CD4-positive, CD25-positive, alpha-beta regulatory T cell (primary cell): ENCODE data around the gene THY1. TPM values are rescaled to one million over a fixed set of nuclear protein-coding genes. Genes with fewer than 3 reads are reported as not detected.
A peak's percentile ranks its signal among the peaks of the same experiment; 100 is the strongest.

Experiments used
- ATAC-seq, 2 donors: fragments of 150-1000 bp; cut with Tn5 transposase; one replicate each; pipeline ENCODE4 v1.10.0; 2021; ENCODE audit warnings: low read depth in 2 of 2, moderate number of reproducible peaks in 2 of 2, moderate library complexity in 1 of 2
- DNase-seq, 3 donors: peaks; one replicate each; pipeline versions ENCODE4 v3.0.0 to v3.0.0-alpha.2; 2012 to 2022; ENCODE audit warnings: mixed read lengths in 1 of 3
- H3K27ac ChIP-seq: one replicate; pipeline ENCODE4 v1.7.0; 2013; ENCODE audit warnings: mild to moderate bottlenecking, low read length; ENCODE audit not compliant: insufficient read depth, poor library complexity, severe bottlenecking
- H3K27me3 ChIP-seq: one replicate; pipeline ENCODE4 v1.7.0; 2013; ENCODE audit warnings: low read length; ENCODE audit not compliant: control insufficient read depth, insufficient read depth
- H3K36me3 ChIP-seq: one replicate; pipeline ENCODE4 v1.7.0; 2013; ENCODE audit warnings: mild to moderate bottlenecking, low read length, moderate library complexity; ENCODE audit not compliant: control insufficient read depth, insufficient read depth
- H3K4me1 ChIP-seq: 2 replicates; pipeline ENCODE4 v1.7.0; 2013; ENCODE audit warnings: mild to moderate bottlenecking, low read length; ENCODE audit not compliant: insufficient read depth, control insufficient read depth, poor library complexity, severe bottlenecking
- H3K4me3 ChIP-seq: one replicate; pipeline ENCODE4 v1.7.0; 2013; ENCODE audit warnings: low read depth, mild to moderate bottlenecking, low read length, moderate library complexity
- H3K9me3 ChIP-seq, 2 experiments: 1 replicate in 1 of 2; 2 replicates in 1 of 2; pipeline ENCODE4 v1.7.0; 2013; ENCODE audit warnings: low read length in 2 of 2, mild to moderate bottlenecking in 1 of 2, moderate library complexity in 1 of 2; ENCODE audit not compliant: control insufficient read depth in 2 of 2
- H3K27ac Mint-ChIP-seq, 3 donors: one replicate each; pipeline ENCODE4 v1.8.0; 2020 to 2022; ENCODE audit warnings: mild to moderate bottlenecking in 3 of 3, mixed read lengths in 3 of 3, moderate library complexity in 2 of 3
- H3K27me3 Mint-ChIP-seq: one replicate; pipeline ENCODE4 v1.8.0; 2022; ENCODE audit warnings: mild to moderate bottlenecking, mixed read lengths
- H3K36me3 Mint-ChIP-seq: one replicate; pipeline ENCODE4 v1.8.0; 2020; ENCODE audit warnings: mixed read lengths
- H3K4me1 Mint-ChIP-seq, 4 donors: one replicate each; pipeline ENCODE4 v1.8.0; 2020 to 2022; ENCODE audit warnings: mixed read lengths in 4 of 4, mild to moderate bottlenecking in 1 of 4
- H3K4me3 Mint-ChIP-seq, 4 donors: one replicate each; pipeline ENCODE4 v1.8.0; 2020 to 2022; ENCODE audit warnings: mild to moderate bottlenecking in 4 of 4, mixed read lengths in 4 of 4, moderate library complexity in 3 of 4
- H3K9me3 Mint-ChIP-seq, 7 donors: one replicate each; pipeline ENCODE4 v1.8.0; 2020 to 2022; ENCODE audit warnings: mixed read lengths in 7 of 7, mild to moderate bottlenecking in 3 of 7, moderate library complexity in 2 of 7
- polyA plus RNA-seq, 4 donors: library from polyadenylated mRNA; unstranded; fragments of 300-500 nt; fragmentation: Illumina TruSeq; gene quantifications; one replicate each; pipeline ENCODE4 v1.2.3, GENCODE V29; 2021
- total RNA-seq: library from RNA; stranded (reverse); gene quantifications from one replicate; pipeline ENCODE4 v1.2.3, GENCODE V29; 2022

THY1 gene
- total and polyA plus RNA-seq, 5 donors from 2014 or later: not detected

DNA sequence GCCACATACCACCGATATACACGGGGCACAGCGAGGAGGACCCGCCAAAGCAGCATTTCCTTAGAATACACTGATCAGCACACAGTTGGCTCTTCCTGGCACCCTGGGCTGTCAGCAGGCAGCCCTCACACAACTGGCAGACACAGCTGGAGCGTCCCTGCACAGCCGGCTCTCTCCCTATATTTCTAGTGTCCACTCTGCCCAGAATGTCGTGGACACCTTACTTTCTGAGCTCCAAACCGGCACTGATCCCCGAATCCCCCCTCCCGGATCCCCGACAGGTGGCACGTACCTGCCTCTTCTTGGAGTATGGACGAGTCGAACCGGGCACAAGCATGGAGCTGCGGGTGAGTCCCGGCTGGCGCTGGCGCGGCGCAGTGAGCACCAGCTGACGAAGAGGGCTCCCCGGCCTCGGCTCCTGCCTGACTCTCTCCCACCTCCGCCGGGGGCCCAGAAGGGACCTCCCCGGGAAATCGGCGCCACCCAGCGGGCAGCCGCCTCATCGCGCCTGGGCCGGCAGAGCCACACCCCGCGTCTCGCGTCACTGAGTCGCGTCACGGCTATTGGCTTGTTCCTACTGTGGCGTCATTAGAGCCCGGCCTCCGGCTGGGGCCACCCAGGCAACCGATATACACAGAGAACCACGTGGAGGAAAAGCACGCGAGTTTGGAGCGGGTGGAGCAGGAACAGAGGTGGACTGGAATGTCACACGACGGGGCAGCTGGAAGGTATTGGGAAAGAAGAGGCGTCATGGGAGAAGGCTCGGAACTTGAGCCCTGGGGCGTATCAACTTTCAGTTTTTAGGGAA lies 41.6 kb downstream of the THY1 start, which contains the start of gene USP2:
Gene USP2 (minus strand): TSS at position 510 of the 808 bp plus-strand sequence. CDS start 8,210 bp downstream, outside the sequence.
- Mint-ChIP-seq H3K9me3 (no peaks in the 10 kb centered on the region), H3K4me3 (peak within 1 kb of the TSS in 1 of 4 donors; percentile 92), H3K27ac (peak within 1 kb of the TSS in 1 of 3 donors; percentile 32), H3K27me3 (peaks cover 5% of the 10 kb centered on the region), H3K4me1 (peaks cover 0 to 6% (median 2%) of the 10 kb centered on the region in 4 donors), H3K36me3 (no peaks in the 10 kb centered on the region)
- H3K4me1 ChIP-seq: peaks cover 20% of the 10 kb centered on the region
- DNase-seq: peak; percentile 93 to 95 (median 94)
- no peaks in the 10 kb centered on the region for H3K9me3 ChIP-seq
- H3K27me3 ChIP-seq: peaks cover 19% of the 10 kb centered on the region
- no peaks in the 10 kb centered on the region for H3K36me3 ChIP-seq
- peak within 1 kb of the TSS; percentile 73 for H3K4me3 ChIP-seq
- peak; percentile 98 to 100 for ATAC-seq
- H3K27ac ChIP-seq: no peak within 1 kb of the TSS

DNA sequence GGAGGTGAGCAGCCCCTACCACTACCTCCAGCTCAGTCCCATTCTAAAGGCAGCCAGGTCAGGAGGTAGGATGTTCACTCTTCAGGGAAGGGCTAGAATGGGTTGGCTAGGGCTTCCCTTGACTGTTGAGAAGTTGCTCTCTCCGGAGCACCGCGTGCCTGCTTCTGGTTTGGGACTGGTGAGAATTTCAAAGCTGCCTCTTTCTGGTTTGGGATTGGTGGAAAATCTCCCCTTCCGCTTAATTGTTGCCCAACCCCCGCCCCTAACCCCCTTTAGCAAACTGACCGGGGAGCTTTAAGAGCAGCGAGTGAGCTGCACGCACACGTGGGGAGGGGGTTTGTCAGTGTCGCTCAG lies 42.2 kb downstream of the THY1 start:
- H3K27me3 ChIP-seq: peaks cover 17% of the 10 kb centered on the region
- H3K9me3 ChIP-seq: no peaks in the 10 kb centered on the region
- peak overlapping the region; percentile 68 for H3K4me3 ChIP-seq
- Mint-ChIP-seq H3K9me3 (no peaks in the 10 kb centered on the region), H3K27ac (peak overlapping the region in 1 of 3 donors; percentile 32), H3K4me1 (peaks cover 0 to 6% (median 2%) of the 10 kb centered on the region in 4 donors), H3K36me3 (no peaks in the 10 kb centered on the region), H3K27me3 (peaks cover 5% of the 10 kb centered on the region), H3K4me3 (peak overlapping the region in 1 of 4 donors; percentile 92)
- ATAC-seq (no peak), DNase-seq (no peak)
- H3K36me3 ChIP-seq: no peaks in the 10 kb centered on the region
- no peak overlapping the region for H3K27ac ChIP-seq
- peaks cover 20% of the 10 kb centered on the region for H3K4me1 ChIP-seq

DNA sequence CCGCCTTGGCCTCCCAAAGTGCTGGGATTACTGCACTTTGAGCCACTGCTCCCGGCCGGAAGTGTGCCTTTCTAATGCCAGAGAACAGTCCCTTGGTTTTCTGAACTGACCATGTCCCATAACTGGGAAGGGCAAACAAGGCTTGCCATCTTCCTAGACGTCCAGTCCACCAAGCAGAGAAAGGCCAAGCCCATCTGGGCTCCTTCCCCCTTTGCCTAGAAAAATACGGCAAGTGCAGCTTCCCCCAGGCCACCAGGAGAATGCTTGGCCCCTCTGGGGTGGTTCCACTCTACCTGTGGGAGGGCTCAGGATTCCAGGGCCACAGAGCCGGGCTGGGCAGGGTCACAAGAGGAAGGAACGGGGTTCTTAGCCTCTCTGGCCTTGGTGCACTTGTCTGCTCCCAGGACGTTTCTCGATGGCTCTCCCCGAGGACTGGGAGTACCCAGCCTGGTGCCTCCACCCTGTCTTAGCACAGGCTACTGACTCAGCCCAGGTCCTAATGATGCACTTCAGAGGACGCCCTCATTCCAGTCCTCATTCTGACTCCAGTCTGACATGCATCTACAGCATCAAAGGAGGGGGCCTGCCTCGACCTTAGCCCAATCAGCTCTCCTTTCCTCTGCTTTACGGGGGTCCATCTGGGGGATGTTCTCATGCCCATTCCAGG lies 42.7 kb downstream of the THY1 start:
- H3K9me3 ChIP-seq: no peaks in the 10 kb centered on the region
- H3K36me3 ChIP-seq: no peaks in the 10 kb centered on the region
- H3K27me3 Mint-ChIP-seq: peaks cover 5% of the 10 kb centered on the region
- H3K9me3 Mint-ChIP-seq: no peaks in the 10 kb centered on the region
- no peak overlapping the region for H3K4me3 ChIP-seq
- H3K27ac Mint-ChIP-seq: no peak overlapping the region
- peaks cover 20% of the 10 kb centered on the region for H3K4me1 ChIP-seq
- H3K27ac ChIP-seq: no peak overlapping the region
- peaks cover 14% of the 10 kb centered on the region for H3K27me3 ChIP-seq
- peaks cover 0 to 6% (median 2%) of the 10 kb centered on the region in 4 donors for H3K4me1 Mint-ChIP-seq
- H3K36me3 Mint-ChIP-seq: no peaks in the 10 kb centered on the region
- DNase-seq (no peak), ATAC-seq (no peak)
- H3K4me3 Mint-ChIP-seq: no peak overlapping the region

DNA sequence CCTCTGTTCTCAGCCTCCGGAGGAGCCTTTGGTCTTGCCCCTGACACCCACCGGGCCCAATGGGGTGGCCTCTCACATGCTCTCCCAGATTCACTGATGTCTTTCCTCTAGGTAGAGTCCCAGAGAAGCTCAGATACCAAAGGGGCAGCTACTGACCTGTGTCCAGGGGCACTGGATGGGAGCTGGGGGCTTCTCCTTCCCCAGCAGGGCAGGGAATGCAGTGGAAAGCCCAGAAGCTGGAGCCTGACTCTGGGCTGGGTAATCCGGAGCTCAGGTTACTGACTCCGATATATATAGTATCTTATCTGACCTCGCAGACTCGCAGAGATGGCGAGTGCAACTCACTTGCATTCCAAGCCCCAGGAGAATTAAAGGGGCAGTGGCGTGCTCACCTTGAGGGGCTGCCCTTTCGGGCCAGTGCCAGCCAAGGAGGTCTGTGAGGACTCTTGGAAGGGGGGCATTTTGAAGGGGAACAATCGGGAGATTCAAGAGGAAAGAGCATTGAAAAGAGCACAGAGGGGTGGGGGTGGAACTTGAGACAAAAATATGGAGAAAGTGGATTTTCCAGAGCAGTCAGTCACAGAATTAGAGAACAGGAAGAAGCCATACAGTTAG lies 44.0 kb downstream of the THY1 start:
- H3K27ac Mint-ChIP-seq: peak overlapping the region in 1 of 3 donors; percentile 72
- Histone ChIP-seq H3K27me3 (peaks cover 7% of the 10 kb centered on the region), H3K4me1 (peaks cover 20% of the 10 kb centered on the region), H3K4me3 (no peak overlapping the region), H3K36me3 (no peaks in the 10 kb centered on the region), H3K9me3 (no peaks in the 10 kb centered on the region), H3K27ac (no peak overlapping the region)
- no peaks in the 10 kb centered on the region for H3K36me3 Mint-ChIP-seq
- no peak for DNase-seq
- no peaks in the 10 kb centered on the region for H3K9me3 Mint-ChIP-seq
- peaks cover 5% of the 10 kb centered on the region for H3K27me3 Mint-ChIP-seq
- peaks cover 0 to 6% (median 2%) of the 10 kb centered on the region in 4 donors for H3K4me1 Mint-ChIP-seq
- ATAC-seq: no peak
- H3K4me3 Mint-ChIP-seq: peak overlapping the region in 1 of 4 donors; percentile 51

DNA sequence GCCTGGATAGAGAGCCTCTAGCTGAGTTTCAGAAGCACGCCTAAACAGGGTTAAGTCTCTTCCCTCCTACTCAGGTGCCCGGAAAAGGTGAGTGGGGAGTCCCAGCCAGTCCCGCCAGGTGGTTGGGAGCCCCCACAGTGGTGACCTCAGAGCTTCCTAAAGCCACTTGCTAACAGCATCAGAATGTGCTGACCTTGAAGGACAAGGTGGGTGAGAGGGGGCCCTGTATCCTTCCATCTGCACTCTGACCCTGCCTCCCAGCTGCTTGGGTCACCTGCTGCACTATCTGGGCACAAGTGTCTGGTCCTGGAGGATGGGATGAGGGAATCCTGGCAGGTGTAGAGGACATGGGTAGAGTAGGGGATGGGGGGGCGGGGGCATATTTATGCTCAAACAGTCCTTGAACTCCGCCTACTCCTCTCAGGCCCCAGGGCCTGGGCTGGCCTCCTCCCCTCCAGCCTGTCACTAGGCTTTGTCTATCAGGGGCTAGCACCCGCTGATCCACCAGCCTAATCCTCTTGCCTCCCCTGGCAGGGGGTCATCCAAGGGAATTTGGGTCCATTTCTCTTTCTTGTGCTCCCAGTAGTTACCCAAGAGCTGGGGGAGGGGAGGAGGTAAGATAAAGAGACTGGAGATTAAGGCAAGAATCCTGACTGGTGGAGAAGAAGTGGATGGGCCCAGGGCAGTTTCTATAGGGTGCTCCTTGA lies 44.9 kb downstream of the THY1 start:
- ATAC-seq (no peak), DNase-seq (no peak)
- no peaks in the 10 kb centered on the region for H3K9me3 ChIP-seq
- H3K27me3 ChIP-seq: peaks cover 2% of the 10 kb centered on the region
- peaks cover 20% of the 10 kb centered on the region for H3K4me1 ChIP-seq
- Mint-ChIP-seq H3K4me3 (no peak overlapping the region), H3K9me3 (no peaks in the 10 kb centered on the region), H3K27me3 (peaks cover 5% of the 10 kb centered on the region), H3K27ac (no peak overlapping the region), H3K36me3 (no peaks in the 10 kb centered on the region), H3K4me1 (peaks cover 0 to 8% (median 2%) of the 10 kb centered on the region in 4 donors)
- no peak overlapping the region for H3K27ac ChIP-seq
- H3K4me3 ChIP-seq: no peak overlapping the region
- H3K36me3 ChIP-seq: no peaks in the 10 kb centered on the region

DNA sequence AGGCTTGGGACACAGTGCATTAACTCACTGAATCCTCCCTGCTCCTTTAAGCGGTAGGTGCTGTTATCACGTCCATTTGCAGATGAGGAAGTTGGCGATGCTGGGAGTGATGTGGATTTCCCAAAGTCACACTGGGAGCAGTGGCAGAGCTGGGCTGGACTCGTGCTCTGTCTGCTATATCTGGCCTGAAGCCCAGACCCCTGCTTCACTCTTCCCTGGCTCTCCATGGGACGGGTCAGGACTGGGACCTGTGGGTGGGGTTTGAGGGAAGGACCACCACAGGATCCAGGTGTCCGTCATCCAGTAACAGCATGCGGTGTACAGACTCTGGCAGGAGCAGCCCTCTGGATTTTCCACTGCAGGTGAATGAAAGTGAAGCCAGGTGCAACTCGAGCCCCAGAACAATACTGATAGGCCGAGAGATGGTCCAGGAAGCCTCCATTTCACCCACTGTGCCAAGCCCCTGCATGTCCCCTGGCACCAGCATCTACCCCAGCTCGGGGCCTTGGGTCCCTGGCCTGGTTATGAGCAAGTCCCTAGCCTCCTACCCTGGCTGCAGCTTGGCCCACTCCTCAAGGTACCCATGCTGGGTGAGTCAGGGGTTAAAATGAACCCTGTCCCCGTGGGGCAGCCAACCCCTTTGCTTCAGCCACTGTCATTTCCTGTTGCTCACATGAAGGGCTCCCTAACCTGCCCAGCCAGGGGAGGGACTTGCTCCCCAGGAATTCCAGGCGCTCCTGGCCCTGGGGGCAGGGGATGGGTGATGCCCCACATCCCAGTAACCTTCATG lies 45.7 kb downstream of the THY1 start:
- H3K27me3 Mint-ChIP-seq: peaks cover 6% of the 10 kb centered on the region
- no peak for ATAC-seq
- H3K4me1 Mint-ChIP-seq: peaks cover 0 to 8% (median 2%) of the 10 kb centered on the region in 4 donors
- no peaks in the 10 kb centered on the region for H3K27me3 ChIP-seq
- H3K4me1 ChIP-seq: peaks cover 17% of the 10 kb centered on the region
- H3K36me3 ChIP-seq: no peaks in the 10 kb centered on the region
- H3K27ac Mint-ChIP-seq: no peak overlapping the region
- no peak overlapping the region for H3K27ac ChIP-seq
- no peak for DNase-seq
- no peaks in the 10 kb centered on the region for H3K9me3 ChIP-seq
- H3K4me3 ChIP-seq: no peak overlapping the region
- peak overlapping the region in 1 of 4 donors; percentile 19 for H3K4me3 Mint-ChIP-seq
- H3K9me3 Mint-ChIP-seq: no peaks in the 10 kb centered on the region
- no peaks in the 10 kb centered on the region for H3K36me3 Mint-ChIP-seq
